ENCODE data around the gene KCNQ2. TPM values are rescaled to one million over a fixed set of nuclear protein-coding genes. Genes with fewer than 3 reads are reported as not detected.

The KCNQ2 gene
- total and polyA plus RNA-seq, 4 donors = not detected

GRCh38 chr20:63372971-63373885 is 99.2 kb downstream of the KCNQ2 start:
- Histone ChIP-seq H3K9me3 (ENCODE audit: control insufficient read depth in 4 of 4, low read length in 3 of 4) (no peaks in the 10 kb centered on the region), H3K36me3 (ENCODE audit: control insufficient read depth in 4 of 4, insufficient read depth in 3 of 4, low read depth in 1 of 4, low read length in 3 of 4) (no peaks in the 10 kb centered on the region), H3K4me3 (ENCODE audit: low read depth in 1 of 3, low read length in 3 of 3) (no peak overlapping the region), H3K4me1 (ENCODE audit: control insufficient read depth in 4 of 4, insufficient read depth in 4 of 4, low read length in 3 of 4) (no peaks in the 10 kb centered on the region), H3K27ac (ENCODE audit: low read depth in 1 of 2, low read length in 2 of 2) (no peak overlapping the region), H3K9ac (ENCODE audit: low read depth in 1 of 2, low read length in 2 of 2) (no peak overlapping the region), H3K27me3 (ENCODE audit: control insufficient read depth in 4 of 4, insufficient read depth in 4 of 4, low read length in 3 of 4) (peaks cover 0 to 3% (median under 1%) of the 10 kb centered on the region in 4 donors)
- no peak for DNase-seq (ENCODE audit: low spot score)
- 78% methylated on average over 34 of the region's 34 CpGs for WGBS
- TF ChIP-seq FOXA2 (IDR thresholded peaks at IDR 0.05) (no peak), FOXA1 (IDR thresholded peaks at IDR 0.05) (no peak), HNF4G (IDR thresholded peaks at IDR 0.05) (no peak), RAD21 (IDR thresholded peaks at IDR 0.05) (no peak), GABPA (IDR thresholded peaks at IDR 0.05 in 1 of 2, conservative IDR thresholded peaks at IDR 0.05 in 1 of 2) (no peak), ZBTB33 (IDR thresholded peaks at IDR 0.05) (no peak), RXRA (IDR thresholded peaks at IDR 0.05) (no peak), TAF1 (conservative IDR thresholded peaks at IDR 0.05) (no peak), SP1 (IDR thresholded peaks at IDR 0.05) (no peak), EGR1 (IDR thresholded peaks at IDR 0.05; ENCODE audit: low read depth in 2 of 2) (no peak), NR2F2 (IDR thresholded peaks at IDR 0.05) (no peak), JUND (IDR thresholded peaks at IDR 0.05) (no peak), CTCF (IDR thresholded peaks at IDR 0.05; ENCODE audit: low read depth, low read length, missing input control) (no peak), HNF4A (conservative IDR thresholded peaks at IDR 0.05) (no peak), YY1 (IDR thresholded peaks at IDR 0.05) (no peak)
- TF ChIP-seq, protein P1, sequence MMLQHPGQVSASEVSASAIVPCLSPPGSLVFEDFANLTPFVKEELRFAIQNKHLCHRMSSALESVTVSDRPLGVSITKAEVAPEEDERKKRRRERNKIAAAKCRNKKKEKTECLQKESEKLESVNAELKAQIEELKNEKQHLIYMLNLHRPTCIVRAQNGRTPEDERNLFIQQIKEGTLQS (IDR thresholded peaks at IDR 0.05) = no peak
- TF ChIP-seq, protein P2, sequence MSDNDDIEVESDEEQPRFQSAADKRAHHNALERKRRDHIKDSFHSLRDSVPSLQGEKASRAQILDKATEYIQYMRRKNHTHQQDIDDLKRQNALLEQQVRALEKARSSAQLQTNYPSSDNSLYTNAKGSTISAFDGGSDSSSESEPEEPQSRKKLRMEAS (IDR thresholded peaks at IDR 0.05) = no peak
- TF ChIP-seq, protein P3, sequence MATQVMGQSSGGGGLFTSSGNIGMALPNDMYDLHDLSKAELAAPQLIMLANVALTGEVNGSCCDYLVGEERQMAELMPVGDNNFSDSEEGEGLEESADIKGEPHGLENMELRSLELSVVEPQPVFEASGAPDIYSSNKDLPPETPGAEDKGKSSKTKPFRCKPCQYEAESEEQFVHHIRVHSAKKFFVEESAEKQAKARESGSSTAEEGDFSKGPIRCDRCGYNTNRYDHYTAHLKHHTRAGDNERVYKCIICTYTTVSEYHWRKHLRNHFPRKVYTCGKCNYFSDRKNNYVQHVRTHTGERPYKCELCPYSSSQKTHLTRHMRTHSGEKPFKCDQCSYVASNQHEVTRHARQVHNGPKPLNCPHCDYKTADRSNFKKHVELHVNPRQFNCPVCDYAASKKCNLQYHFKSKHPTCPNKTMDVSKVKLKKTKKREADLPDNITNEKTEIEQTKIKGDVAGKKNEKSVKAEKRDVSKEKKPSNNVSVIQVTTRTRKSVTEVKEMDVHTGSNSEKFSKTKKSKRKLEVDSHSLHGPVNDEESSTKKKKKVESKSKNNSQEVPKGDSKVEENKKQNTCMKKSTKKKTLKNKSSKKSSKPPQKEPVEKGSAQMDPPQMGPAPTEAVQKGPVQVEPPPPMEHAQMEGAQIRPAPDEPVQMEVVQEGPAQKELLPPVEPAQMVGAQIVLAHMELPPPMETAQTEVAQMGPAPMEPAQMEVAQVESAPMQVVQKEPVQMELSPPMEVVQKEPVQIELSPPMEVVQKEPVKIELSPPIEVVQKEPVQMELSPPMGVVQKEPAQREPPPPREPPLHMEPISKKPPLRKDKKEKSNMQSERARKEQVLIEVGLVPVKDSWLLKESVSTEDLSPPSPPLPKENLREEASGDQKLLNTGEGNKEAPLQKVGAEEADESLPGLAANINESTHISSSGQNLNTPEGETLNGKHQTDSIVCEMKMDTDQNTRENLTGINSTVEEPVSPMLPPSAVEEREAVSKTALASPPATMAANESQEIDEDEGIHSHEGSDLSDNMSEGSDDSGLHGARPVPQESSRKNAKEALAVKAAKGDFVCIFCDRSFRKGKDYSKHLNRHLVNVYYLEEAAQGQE (IDR thresholded peaks at IDR 0.05) = no peak
